A673 (cell line): ENCODE results near the gene SRM.

Experiments used
- CTCF ChIP-seq: fragments of 300-800, 200-600 bp; sonication (generic); conservative IDR thresholded peaks from 2 replicates; pipeline ENCODE4 v1.5.1; 2017; ENCODE audit warnings: low read depth, mild to moderate bottlenecking, antibody characterized with exemption, low read length, moderate library complexity, mixed read lengths
- EZH2 ChIP-seq: fragments of 200-600 bp; sonication (generic); IDR thresholded peaks from 2 replicates; pipeline ENCODE4 v1.6.1; 2017; ENCODE audit warnings: borderline replicate concordance, low read depth, mild to moderate bottlenecking, mixed read lengths, antibody characterized with exemption, low read length; ENCODE audit not compliant: poor library complexity, severe bottlenecking

GRCh38 chr1:11058595-11059154 lies 1.1 kb downstream of the SRM start:
- TF ChIP-seq CTCF (no peak), EZH2 (no peak)
